NT2/D1 (cell line): ENCODE results near the gene TRIAP1.
A peak's percentile ranks its signal among the peaks of the same experiment; 100 is the strongest.

Experiments
- DNase-seq: peaks from one replicate; pipeline ENCODE4 v3.0.0-alpha.2; 2011; ENCODE audit warnings: low read depth, low spot score
- H3K27me3 ChIP-seq: 2 replicates; pipeline ENCODE4 v1.6.0; 2011; ENCODE audit warnings: mild to moderate bottlenecking; ENCODE audit not compliant: insufficient read length, insufficient read depth
- H3K36me3 ChIP-seq: 2 replicates; pipeline ENCODE4 v1.6.1; 2011; ENCODE audit warnings: mild to moderate bottlenecking, low read length, mixed read lengths; ENCODE audit not compliant: insufficient read depth, insufficient read length
- H3K4me1 ChIP-seq: 2 replicates; pipeline ENCODE4 v1.5.1; 2011; ENCODE audit not compliant: insufficient read depth, insufficient read length
- H3K4me3 ChIP-seq: 2 replicates; pipeline ENCODE4 v1.5.1; 2011; ENCODE audit warnings: low read depth; ENCODE audit not compliant: insufficient read length
- H3K9ac ChIP-seq: 2 replicates; pipeline ENCODE4 v1.6.0; 2011; ENCODE audit warnings: low read depth; ENCODE audit not compliant: insufficient read length
- H3K9me3 ChIP-seq: 2 replicates; pipeline ENCODE4 v1.5.1; 2011; ENCODE audit warnings: mild to moderate bottlenecking, low read length; ENCODE audit not compliant: insufficient read depth
- SUZ12 ChIP-seq: IDR thresholded peaks from 2 replicates; pipeline ENCODE4 v1.6.1; 2011; ENCODE audit not compliant: insufficient read length, insufficient read depth; ENCODE audit errors: extremely low read depth
- YY1 ChIP-seq: IDR thresholded peaks from 2 replicates; pipeline ENCODE4 v1.6.1; 2011; ENCODE audit not compliant: insufficient read length, insufficient read depth
- ZNF274 ChIP-seq: IDR thresholded peaks from 2 replicates; pipeline ENCODE4 v1.6.1; 2011; ENCODE audit warnings: mild to moderate bottlenecking, low read depth, low read length

TRIAP1 gene

DNA sequence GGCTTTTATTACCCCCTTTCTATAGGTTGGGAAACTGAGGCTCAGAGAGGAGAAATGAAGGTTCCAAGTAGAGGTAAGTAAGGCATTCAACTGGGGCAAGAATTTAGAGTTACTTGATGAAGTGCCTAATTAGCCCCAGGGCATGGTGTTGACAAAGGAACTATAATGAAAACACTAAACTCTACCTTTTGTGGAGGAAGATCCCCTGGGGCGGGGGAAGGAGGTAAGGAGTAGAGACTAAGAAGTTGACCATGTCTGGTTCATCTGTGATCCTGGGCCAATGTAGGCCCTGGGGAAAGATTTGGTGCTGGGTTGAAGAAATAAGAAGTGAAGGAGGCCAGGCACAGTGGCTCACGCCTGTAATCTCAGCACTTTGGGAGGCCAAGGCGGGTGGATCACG is 24.5 kb downstream of the TRIAP1 start:
- TF ChIP-seq SUZ12 (no peak), ZNF274 (no peak), YY1 (no peak)
- Histone ChIP-seq H3K9me3 (no peaks in the 10 kb centered on the region), H3K27me3 (no peaks in the 10 kb centered on the region), H3K4me3 (no peak overlapping the region), H3K4me1 (peaks cover 2% of the 10 kb centered on the region), H3K36me3 (no peaks in the 10 kb centered on the region), H3K9ac (no peak overlapping the region)
- DNase-seq, result peak; percentile 62

DNA sequence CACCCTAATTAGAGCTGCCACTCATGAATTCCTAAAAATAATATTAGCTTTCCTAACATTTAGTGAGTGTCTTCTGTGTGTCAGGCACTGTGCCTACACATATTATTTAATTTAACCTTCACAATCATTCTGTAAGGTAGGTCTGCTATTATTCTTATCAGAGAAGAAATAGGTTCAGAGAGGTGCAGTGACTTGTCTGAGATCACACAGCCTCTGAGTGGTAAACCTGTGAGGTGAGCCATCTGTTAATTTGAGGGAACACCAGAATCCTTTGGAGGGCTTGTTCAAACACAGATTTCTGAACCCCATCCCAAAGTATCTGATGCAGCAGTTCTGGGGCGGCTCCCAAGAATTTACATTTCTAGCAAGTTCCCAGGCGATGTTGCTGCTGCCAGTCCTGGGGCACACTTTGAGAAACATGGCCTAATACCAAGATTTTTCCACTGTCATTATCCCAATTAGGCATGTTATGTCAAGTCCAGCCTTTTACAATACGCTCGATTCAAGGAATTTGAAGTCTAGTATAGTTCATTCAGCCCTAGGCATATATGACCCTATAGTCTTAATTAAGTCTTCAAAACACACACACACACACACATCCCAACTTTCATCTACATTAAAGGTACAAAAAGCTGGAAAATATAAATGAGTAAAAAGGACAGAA is 28.1 kb downstream of the TRIAP1 start:
- no peak for DNase-seq

DNA sequence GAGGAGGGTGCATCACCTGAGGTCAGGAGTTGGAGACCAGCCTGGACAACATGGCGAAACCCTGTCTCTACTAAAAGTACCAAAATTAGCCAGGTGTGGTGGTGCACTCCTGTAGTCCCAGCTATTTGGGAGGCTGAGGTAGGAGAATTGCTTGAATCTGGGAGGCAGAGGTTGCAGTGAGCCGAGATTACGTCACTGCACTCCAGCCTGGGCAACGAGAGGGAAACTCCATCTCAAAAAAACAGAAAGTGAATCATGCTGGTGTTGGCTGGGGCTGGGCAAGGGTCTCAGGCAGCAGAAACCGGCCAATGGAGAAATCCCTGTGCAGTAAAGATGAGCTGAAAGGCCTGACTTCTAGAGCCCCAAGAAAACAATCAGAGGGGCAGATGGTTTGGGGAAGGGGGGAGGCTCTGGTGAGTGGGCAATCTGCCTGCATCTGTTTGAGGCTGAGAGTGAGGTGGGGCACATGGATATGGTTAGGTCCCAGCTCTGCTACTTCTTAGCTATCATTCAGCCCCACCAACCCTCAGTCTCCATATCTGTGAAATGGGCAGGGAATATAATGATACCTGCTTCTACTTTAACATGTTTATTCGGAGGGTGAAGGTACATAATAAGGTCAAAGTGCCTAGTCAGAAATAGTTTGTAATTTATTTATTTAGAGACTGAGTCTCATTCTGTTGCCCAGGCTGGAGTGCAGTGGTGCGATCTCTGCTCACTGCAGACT is 29.5 kb downstream of the TRIAP1 start:
- Histone ChIP-seq H3K9ac (no peak overlapping the region), H3K4me3 (no peak overlapping the region), H3K36me3 (no peaks in the 10 kb centered on the region), H3K27me3 (no peaks in the 10 kb centered on the region), H3K9me3 (no peaks in the 10 kb centered on the region), H3K4me1 (peaks cover 2% of the 10 kb centered on the region)
- TF ChIP-seq YY1 (no peak), ZNF274 (no peak), SUZ12 (no peak)
- no peak for DNase-seq

More for the DNA sequence above, 28.1 kb downstream of the TRIAP1 start:
- H3K4me1 ChIP-seq, result peaks cover 5% of the 10 kb centered on the region
- H3K9me3 ChIP-seq, result no peaks in the 10 kb centered on the region
- H3K27me3 ChIP-seq, result no peaks in the 10 kb centered on the region
- no peak overlapping the region for H3K9ac ChIP-seq
- H3K36me3 ChIP-seq, result no peaks in the 10 kb centered on the region
- no peak for TF ChIP-seq SUZ12
- no peak for TF ChIP-seq YY1
- no peak for TF ChIP-seq ZNF274
- no peak overlapping the region for H3K4me3 ChIP-seq

DNA sequence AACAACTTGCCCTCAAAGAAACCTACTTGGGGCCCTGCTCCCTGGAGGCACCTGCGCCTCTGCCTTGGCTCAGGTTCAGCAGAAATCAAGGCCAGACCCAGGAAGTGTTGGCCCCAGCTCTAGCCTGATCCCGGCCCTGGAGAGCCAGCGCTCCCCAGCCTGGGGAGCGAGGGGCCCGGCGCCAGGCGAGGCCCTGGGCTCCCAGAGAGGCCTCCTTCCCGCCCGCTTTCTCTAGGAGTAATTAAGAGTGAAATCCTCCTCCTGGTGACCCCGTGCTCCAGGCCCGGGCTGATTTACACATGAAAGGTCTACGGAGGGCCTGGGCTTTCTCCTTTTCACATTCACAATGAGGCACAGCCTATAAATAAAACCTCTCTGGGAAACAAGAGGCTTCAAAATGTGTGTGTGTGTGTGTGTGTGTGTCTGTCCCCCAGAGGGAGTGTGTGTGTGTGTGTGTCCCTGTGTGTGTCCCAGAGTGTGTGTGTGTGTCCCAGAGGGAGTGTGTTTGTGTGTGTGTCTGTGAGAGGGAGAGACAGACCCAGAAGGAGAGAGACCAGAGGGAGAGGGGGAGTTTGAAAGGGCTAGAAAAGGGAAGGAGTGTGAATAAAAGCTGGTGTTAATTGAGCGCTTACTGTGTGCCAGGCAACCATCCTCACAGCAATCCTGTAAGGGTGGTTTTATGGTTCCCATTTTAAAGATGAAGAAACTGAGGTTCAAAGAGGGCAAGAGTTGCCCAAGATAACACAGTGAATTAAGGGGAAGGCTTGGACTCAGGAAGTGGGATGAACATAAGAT is 32.1 kb downstream of the TRIAP1 start:
- peak overlapping the region; percentile 72 for H3K9ac ChIP-seq
- no peak for TF ChIP-seq YY1
- no peak for TF ChIP-seq SUZ12
- no peak for TF ChIP-seq ZNF274
- H3K9me3 ChIP-seq, result no peaks in the 10 kb centered on the region

DNA sequence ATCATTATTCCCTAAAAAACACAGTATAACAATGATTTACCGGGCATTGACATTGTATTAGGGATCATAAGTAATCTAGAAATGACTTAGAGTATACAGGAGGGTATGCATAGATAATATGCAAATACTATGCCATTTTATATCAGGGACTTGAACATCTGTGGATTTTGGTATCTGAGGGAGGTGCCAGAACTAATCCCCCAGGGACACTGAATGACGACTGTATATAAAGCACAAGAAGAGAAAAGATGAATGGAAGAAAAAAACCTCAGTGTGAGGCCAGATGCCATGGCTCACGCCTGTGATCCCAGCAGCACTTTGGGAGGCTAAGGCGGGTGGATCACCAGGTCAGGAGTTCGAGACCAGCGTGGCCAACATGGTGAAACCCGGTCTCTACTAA is 33.8 kb downstream of the TRIAP1 start:
- Histone ChIP-seq H3K27me3 (no peaks in the 10 kb centered on the region), H3K4me1 (peaks cover 2% of the 10 kb centered on the region), H3K9me3 (no peaks in the 10 kb centered on the region), H3K9ac (no peak overlapping the region), H3K4me3 (no peak overlapping the region), H3K36me3 (no peaks in the 10 kb centered on the region)
- TF ChIP-seq ZNF274, result no peak
- no peak for TF ChIP-seq SUZ12
- no peak for TF ChIP-seq YY1
- DNase-seq, result no peak

More for the DNA sequence above, 32.1 kb downstream of the TRIAP1 start:
- Histone ChIP-seq H3K27me3 (no peaks in the 10 kb centered on the region), H3K4me3 (no peak overlapping the region), H3K36me3 (no peaks in the 10 kb centered on the region), H3K4me1 (peaks cover 2% of the 10 kb centered on the region)
- DNase-seq, result peak; percentile 97

DNA sequence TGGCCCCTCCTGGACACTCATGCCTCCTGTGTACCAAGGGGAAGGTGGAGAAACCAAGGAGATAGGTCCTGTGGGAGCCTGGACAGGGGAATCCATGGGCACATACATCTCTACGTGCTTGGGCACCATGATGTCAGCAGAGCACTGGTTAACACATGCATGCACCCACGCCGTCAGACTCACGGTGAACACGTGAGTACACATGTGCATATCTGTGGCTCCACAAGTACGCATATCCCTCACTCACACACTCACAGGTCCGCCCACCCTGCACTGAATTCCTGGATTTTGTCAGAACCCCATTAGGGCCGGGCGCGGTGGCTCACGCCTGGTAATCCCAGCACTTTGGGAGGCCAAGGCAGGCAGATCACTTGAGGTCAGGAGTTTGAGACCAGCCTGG is 37.4 kb downstream of the TRIAP1 start:
- Histone ChIP-seq H3K36me3 (no peaks in the 10 kb centered on the region), H3K9ac (no peak overlapping the region), H3K9me3 (no peaks in the 10 kb centered on the region), H3K27me3 (no peaks in the 10 kb centered on the region), H3K4me3 (no peak overlapping the region), H3K4me1 (peaks cover 2% of the 10 kb centered on the region)
- TF ChIP-seq YY1, result no peak
- no peak for TF ChIP-seq ZNF274
- no peak for TF ChIP-seq SUZ12
- no peak for DNase-seq

DNA sequence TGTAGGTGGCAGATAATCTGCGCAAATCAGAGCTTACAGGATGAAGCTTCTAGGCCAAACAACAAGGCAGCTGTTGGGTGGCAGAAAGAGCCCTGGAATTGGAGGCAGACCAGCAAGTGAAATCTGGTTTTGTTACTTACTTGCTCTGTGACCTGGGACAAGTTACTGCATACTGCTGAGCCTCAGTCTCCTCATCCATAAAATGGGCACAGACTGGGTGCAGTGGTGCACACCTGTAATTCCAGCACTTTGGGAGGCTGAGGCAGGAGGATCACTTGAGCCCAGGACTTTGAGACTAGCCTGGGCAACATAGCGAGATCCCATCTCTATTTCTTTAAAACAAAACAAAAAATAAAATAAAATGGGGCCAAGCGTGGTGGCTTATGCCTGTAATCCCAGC is 39.6 kb downstream of the TRIAP1 start:
- H3K4me3 ChIP-seq, result no peak overlapping the region
- H3K4me1 ChIP-seq, result peaks cover 3% of the 10 kb centered on the region
- TF ChIP-seq SUZ12 (no peak), YY1 (no peak), ZNF274 (no peak)
- H3K27me3 ChIP-seq, result no peaks in the 10 kb centered on the region
- no peaks in the 10 kb centered on the region for H3K9me3 ChIP-seq
- no peak overlapping the region for H3K9ac ChIP-seq
- DNase-seq, result no peak
- H3K36me3 ChIP-seq, result no peaks in the 10 kb centered on the region
